ENCODE data around the gene TBC1D8. TPM values are rescaled to one million over a fixed set of nuclear protein-coding genes. Genes with fewer than 3 reads are reported as not detected.

TBC1D8 gene
- total and polyA plus RNA-seq, 2 of the 8 experiments (the other 6 are each of a cell fraction or from before 2014, with no cell fraction given), result 20.8 to 21.8 TPM

GRCh38 chr2:101159526-101159925 lies 8.3 kb upstream of the TBC1D8 start:
- H3K4me2 ChIP-seq (ENCODE audit: insufficient read depth in 1 of 2, low read depth in 2 of 2, low read length in 2 of 2), result no peak overlapping the region
- no peak for FAIRE-seq
- no peak for DNase-seq (ENCODE audit: low read depth in 1 of 2, low spot score in 2 of 2)
- H4K8ac ChIP-seq (ENCODE audit: extremely low read depth, insufficient read depth, low read length), result no peak overlapping the region
- H3K23me2 ChIP-seq (ENCODE audit: low read depth, low read length), result no peaks in the 10 kb centered on the region
- no peaks in the 10 kb centered on the region for H3K79me2 ChIP-seq (ENCODE audit: control insufficient read depth in 1 of 2, insufficient read depth in 2 of 2, low read length in 2 of 2)
- H2BK5ac ChIP-seq (ENCODE audit: low read depth, low read length), result no peak overlapping the region
- H2BK20ac ChIP-seq (ENCODE audit: low read length), result no peak overlapping the region
- H3K14ac ChIP-seq (ENCODE audit: insufficient read length), result no peak overlapping the region
- no peak overlapping the region for H2BK120ac ChIP-seq (replicated peaks; ENCODE audit: low read depth, low read length)
- H3K36me3 ChIP-seq (ENCODE audit: control insufficient read depth in 2 of 4, insufficient read depth in 4 of 4, low read length in 3 of 4), result no peaks in the 10 kb centered on the region; a peak in 2 of 8 replicates
- no peaks in the 10 kb centered on the region for H3K79me1 ChIP-seq (ENCODE audit: low read depth, low read length)
- H3K4me3 ChIP-seq (ENCODE audit: extremely low read depth in 1 of 4, insufficient read depth in 2 of 4, low read depth in 3 of 4, low read length in 4 of 4), result no peak overlapping the region
- peaks cover 8 to 11% of the 10 kb centered on the region in 2 experiments for H3K9me3 ChIP-seq (ENCODE audit: insufficient read depth in 2 of 2, low read depth in 1 of 2, low read length in 1 of 2)
- no peak overlapping the region for H3K56ac ChIP-seq (replicated peaks; ENCODE audit: insufficient read length, low read depth, low read length)
- H3K23ac ChIP-seq (ENCODE audit: insufficient read length), result no peak overlapping the region
- H3K4me1 ChIP-seq (replicated peaks in 1 of 4; ENCODE audit: control insufficient read depth in 3 of 4, insufficient read depth in 4 of 4, low read length in 3 of 4), result peaks cover 1 to 12% (median 2%) of the 10 kb centered on the region in 4 experiments; a peak in 5 of 7 replicates
- H4K5ac ChIP-seq (ENCODE audit: insufficient read length, low read depth, low read length), result no peak overlapping the region
- ChIA-PET CTCF (ENCODE audit: partially characterized antibody) (interaction anchor here (0.6 to 4.1 kb wide), 4 partner anchors 10 to 151 kb away, joined by 3 to 21 read pairs (median 6); no protein-coding TSS in a partner anchor), POLR2A (ENCODE audit: partially characterized antibody) (interaction anchor here (0.7 to 16.5 kb wide), 2 partner anchors 154 to 837 kb away, joined by 3 to 151 read pairs; partner anchors contain the start of gene RPL31)
- no peak overlapping the region for H4K91ac ChIP-seq (replicated peaks; ENCODE audit: insufficient read length, low read length)
- no peak overlapping the region for H3K9ac ChIP-seq (replicated peaks in 1 of 4; ENCODE audit: extremely low read depth in 1 of 4, low read depth in 3 of 4, low read length in 3 of 4)
- TF ChIP-seq CTCF (IDR thresholded peaks at IDR 0.05; ENCODE audit: control extremely low read depth in 1 of 3, insufficient read depth in 1 of 3, low read depth in 1 of 3, low read length in 3 of 3), result no peak
- no peak for TF ChIP-seq FOSL1 (IDR thresholded peaks at IDR 0.05; ENCODE audit: insufficient read depth, low read depth, low read length)
- H3K18ac ChIP-seq (ENCODE audit: extremely low read depth, low read length), result no peak overlapping the region
- H4K20me1 ChIP-seq (replicated peaks in 1 of 2; ENCODE audit: control insufficient read depth in 1 of 2, insufficient read depth in 2 of 2, low read length in 2 of 2), result no peaks in the 10 kb centered on the region
- H2BK15ac ChIP-seq (ENCODE audit: low read length), result no peak overlapping the region
- H3K27me3 ChIP-seq (replicated peaks in 1 of 4; ENCODE audit: control insufficient read depth in 3 of 4, extremely low read depth in 1 of 4, insufficient read depth in 3 of 4, low read length in 3 of 4), result no peaks in the 10 kb centered on the region
- no peak overlapping the region for H3K4ac ChIP-seq (replicated peaks; ENCODE audit: insufficient read length, low read depth, low read length)
- H2AFZ ChIP-seq (ENCODE audit: low read length), result no peak overlapping the region
- H2AK5ac ChIP-seq (ENCODE audit: low read depth, low read length), result no peak overlapping the region
- no peak overlapping the region for H3K27ac ChIP-seq (ENCODE audit: low read depth, low read length)
- no peak overlapping the region for H2BK12ac ChIP-seq (ENCODE audit: low read depth, low read length)
- 96% methylated on average over 2 of the region's 2 CpGs; no CpG with 5 or more reads in 1 of the 2 experiments for WGBS, 2 experiments (ENCODE audit: extremely low coverage in 1 of 2, insufficient coverage in 1 of 2, insufficient read length in 1 of 2, insufficient replicate concordance in 2 of 2, low coverage in 1 of 2, low lambda C conversion rate in 2 of 2, missing lambda C conversion rate in 1 of 2)
